HG03575 (cell line): ENCODE results near the gene NIM1K.
"Not testable (repeated sequence)": the region's sequence is repeated elsewhere in the genome, so short reads cannot be mapped to it uniquely, and the experiment has no call there.

Experiments used
- ATAC-seq: cut with Tn5 transposase; IDR thresholded peaks from one replicate; pipeline ENCODE4 v1.9.1; 2021; ENCODE audit not compliant: unreplicated experiment, insufficient number of reproducible peaks, low FRiP score; ENCODE audit errors: extremely low read depth

NIM1K gene

GRCh38 chr5:43179836-43180235 is 12.2 kb upstream of the NIM1K start:
- no peak for ATAC-seq

GRCh38 chr5:43182421-43182820 is 9.6 kb upstream of the NIM1K start:
- no peak for ATAC-seq

- not testable (repeated sequence) for ATAC-seq
These were observed 8.9 kb upstream of the NIM1K start for GRCh38 chr5:43183101-43183500.

GRCh38 chr5:43190755-43191603 is 1.0 kb upstream of the NIM1K start:
- no peak for ATAC-seq

GRCh38 chr5:43192558-43193180 is 644 bp downstream of the NIM1K start:
- ATAC-seq: no peak

GRCh38 chr5:43193181-43193893 is 1.3 kb downstream of the NIM1K start:
- no peak for ATAC-seq

- ATAC-seq: no peak
These were observed 1.9 kb downstream of the NIM1K start for GRCh38 chr5:43193894-43194265.

GRCh38 chr5:43195670-43196265 is 3.7 kb downstream of the NIM1K start:
- no peak for ATAC-seq

- ATAC-seq: no peak
These were observed 5.5 kb downstream of the NIM1K start for GRCh38 chr5:43197535-43197934.

GRCh38 chr5:43201442-43201841 is 9.4 kb downstream of the NIM1K start:
- not testable (repeated sequence) for ATAC-seq

GRCh38 chr5:43202380-43202779 is 10.4 kb downstream of the NIM1K start:
- ATAC-seq: no peak

- no peak for ATAC-seq
These were observed 11.3 kb downstream of the NIM1K start for GRCh38 chr5:43203373-43203772.

- no peak for ATAC-seq
These were observed 12.9 kb downstream of the NIM1K start for GRCh38 chr5:43204958-43205357.

- no peak for ATAC-seq
These were observed 15.6 kb downstream of the NIM1K start for GRCh38 chr5:43207601-43208000.

- no peak for ATAC-seq
These were observed 16.6 kb downstream of the NIM1K start for GRCh38 chr5:43208658-43209057.

- ATAC-seq: no peak
These were observed 17.0 kb downstream of the NIM1K start for GRCh38 chr5:43209060-43209459.

GRCh38 chr5:43209833-43210232 is 17.8 kb downstream of the NIM1K start:
- ATAC-seq: no peak

- no peak for ATAC-seq
These were observed 18.5 kb downstream of the NIM1K start for GRCh38 chr5:43210570-43210969.

- ATAC-seq: no peak
These were observed 21.9 kb downstream of the NIM1K start for GRCh38 chr5:43213951-43214350.
